DOHH2 (cell line): ENCODE data around the gene CLCN6.

Source experiments
- EZH2phosphoT487 ChIP-seq: fragments of 200-600 bp; sonication (generic); IDR thresholded peaks from 2 replicates; pipeline ENCODE4 v1.6.1; 2017; ENCODE audit warnings: borderline replicate concordance, mild to moderate bottlenecking, antibody characterized with exemption, low read length, moderate library complexity, mixed read lengths
- TF ChIP-seq, protein P1 (sequence below): fragments of 200-600 bp; sonication (generic); IDR thresholded peaks from one replicate; pipeline ENCODE4 v1.5.1; 2014; ENCODE audit warnings: antibody characterized with exemption, mild to moderate bottlenecking, low read depth, low read length; ENCODE audit not compliant: poor library complexity, severe bottlenecking

DNA sequence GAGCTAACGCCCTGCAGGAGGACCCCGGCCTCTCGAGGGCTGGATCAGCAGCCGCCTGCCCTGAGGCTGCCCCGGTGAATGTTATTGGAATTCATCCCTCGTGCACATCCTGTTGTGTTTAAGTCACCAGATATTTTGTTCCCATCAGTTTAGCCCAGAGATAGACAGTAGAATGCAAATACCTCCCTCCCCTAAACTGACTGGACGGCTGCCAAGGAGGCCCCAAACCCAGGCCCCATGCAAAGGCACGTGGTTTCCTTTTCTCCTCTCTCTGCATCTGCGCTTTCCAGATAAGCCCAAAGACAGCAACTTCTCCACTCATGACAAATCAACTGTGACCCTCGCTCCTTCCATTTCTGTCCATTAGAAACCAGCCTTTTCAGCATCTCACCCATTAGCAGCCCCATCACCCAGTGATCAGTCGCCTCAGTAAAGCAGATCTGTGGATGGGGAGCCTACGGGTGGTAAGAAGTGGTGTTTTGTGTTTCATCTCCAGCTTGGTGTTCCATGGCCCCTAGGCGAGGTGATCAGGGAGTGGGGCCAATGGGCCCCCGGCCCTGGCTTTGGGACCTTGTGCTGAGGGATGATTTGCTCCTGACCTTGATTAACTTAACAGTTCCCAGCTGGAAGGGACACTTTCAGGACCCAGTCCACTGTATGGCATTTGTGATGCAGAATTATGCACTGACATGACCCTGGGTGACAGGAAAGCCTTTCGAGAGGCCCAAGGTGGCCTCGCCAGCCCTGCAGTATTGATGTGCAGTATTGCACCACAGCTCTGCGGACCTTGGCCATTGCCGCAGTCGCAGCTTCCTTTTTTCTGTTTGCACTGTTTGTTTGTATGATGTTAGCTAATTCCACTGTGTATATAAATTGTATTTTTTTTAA lies 36.4 kb downstream of the CLCN6 start:
- TF ChIP-seq, protein P1, sequence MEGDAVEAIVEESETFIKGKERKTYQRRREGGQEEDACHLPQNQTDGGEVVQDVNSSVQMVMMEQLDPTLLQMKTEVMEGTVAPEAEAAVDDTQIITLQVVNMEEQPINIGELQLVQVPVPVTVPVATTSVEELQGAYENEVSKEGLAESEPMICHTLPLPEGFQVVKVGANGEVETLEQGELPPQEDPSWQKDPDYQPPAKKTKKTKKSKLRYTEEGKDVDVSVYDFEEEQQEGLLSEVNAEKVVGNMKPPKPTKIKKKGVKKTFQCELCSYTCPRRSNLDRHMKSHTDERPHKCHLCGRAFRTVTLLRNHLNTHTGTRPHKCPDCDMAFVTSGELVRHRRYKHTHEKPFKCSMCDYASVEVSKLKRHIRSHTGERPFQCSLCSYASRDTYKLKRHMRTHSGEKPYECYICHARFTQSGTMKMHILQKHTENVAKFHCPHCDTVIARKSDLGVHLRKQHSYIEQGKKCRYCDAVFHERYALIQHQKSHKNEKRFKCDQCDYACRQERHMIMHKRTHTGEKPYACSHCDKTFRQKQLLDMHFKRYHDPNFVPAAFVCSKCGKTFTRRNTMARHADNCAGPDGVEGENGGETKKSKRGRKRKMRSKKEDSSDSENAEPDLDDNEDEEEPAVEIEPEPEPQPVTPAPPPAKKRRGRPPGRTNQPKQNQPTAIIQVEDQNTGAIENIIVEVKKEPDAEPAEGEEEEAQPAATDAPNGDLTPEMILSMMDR, result no peak
- no peak for TF ChIP-seq EZH2phosphoT487
